Measurements from ENCODE around the gene BTBD17. TPM values are rescaled to one million over a fixed set of nuclear protein-coding genes. Genes with fewer than 3 reads are reported as not detected.

BTBD17 gene
- total and polyA plus RNA-seq, 2 experiments from 2014 or later, result 1.9 to 5.0 TPM

DNA sequence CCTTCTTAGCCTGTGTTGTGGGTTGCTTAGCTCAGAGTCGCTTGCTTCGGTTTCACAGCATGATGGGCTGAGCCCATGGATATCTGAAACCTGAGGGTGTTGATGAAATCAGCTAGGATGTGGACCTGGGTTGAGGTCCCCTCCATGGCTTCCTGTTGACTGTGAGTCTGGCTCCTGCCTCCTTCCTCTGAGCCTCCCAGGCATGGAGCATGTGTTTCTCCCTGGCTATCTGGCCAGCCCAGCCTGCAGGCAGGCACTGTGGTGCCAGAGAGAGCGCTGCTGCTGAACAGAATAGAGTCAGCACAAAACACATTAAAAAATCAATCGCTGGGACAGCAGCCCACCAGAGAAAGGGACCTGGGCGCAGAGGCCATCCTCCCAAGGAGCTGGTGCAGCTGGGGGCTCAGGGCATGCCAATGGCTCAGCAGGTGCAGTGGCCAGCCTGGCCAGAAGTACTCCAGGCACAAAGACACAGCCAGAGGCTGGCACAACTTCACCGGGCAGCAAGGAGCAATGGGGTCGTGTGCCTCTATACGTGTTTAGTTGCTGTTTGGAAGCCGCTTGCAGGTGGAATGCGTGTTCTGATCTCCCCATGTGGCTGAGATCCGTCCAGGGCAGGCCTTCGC lies 42.0 kb upstream of the BTBD17 start:
- DNase-seq (ENCODE audit: low spot score) (no peak), ATAC-seq (peak; percentile 43)
- 0 out of 2 replicates have a peak, but pooled peaks cover 4% of the 10 kb centered on the region for H3F3A ChIP-seq (replicated peaks; ENCODE audit: low read depth)
- peaks cover 16% of the 10 kb centered on the region for H3K4me1 Mint-ChIP-seq
- peak overlapping the region; percentile 94 for H2AFZ ChIP-seq
- H3K27me3 ChIP-seq (ENCODE audit: insufficient read depth), result no peaks in the 10 kb centered on the region
- peak overlapping the region; percentile 41 for H3K4me3 ChIP-seq
- peak overlapping the region; percentile 39; the same call in 1 of the 2 replicates for H3K27ac ChIP-seq (ENCODE audit: low read depth)
- peaks cover 14% of the 10 kb centered on the region for H3K27me3 Mint-ChIP-seq (ENCODE audit: insufficient read depth, low read depth, poor library complexity)
- H4K20me1 ChIP-seq (replicated peaks; ENCODE audit: insufficient read depth), result no peaks in the 10 kb centered on the region
- H3K79me2 ChIP-seq (replicated peaks; ENCODE audit: insufficient read depth), result no peaks in the 10 kb centered on the region
- no peak overlapping the region for H3K27ac Mint-ChIP-seq
- no peak overlapping the region; the same call in 2 of the 3 replicates for H3K4me3 Mint-ChIP-seq
- no peaks in the 10 kb centered on the region for H3K36me3 Mint-ChIP-seq (ENCODE audit: low read depth)
- H3K4me2 ChIP-seq, result peak overlapping the region; percentile 75
- H3K4me1 ChIP-seq (ENCODE audit: insufficient read depth), result peaks cover 14% of the 10 kb centered on the region
- TF ChIP-seq, protein P1, sequence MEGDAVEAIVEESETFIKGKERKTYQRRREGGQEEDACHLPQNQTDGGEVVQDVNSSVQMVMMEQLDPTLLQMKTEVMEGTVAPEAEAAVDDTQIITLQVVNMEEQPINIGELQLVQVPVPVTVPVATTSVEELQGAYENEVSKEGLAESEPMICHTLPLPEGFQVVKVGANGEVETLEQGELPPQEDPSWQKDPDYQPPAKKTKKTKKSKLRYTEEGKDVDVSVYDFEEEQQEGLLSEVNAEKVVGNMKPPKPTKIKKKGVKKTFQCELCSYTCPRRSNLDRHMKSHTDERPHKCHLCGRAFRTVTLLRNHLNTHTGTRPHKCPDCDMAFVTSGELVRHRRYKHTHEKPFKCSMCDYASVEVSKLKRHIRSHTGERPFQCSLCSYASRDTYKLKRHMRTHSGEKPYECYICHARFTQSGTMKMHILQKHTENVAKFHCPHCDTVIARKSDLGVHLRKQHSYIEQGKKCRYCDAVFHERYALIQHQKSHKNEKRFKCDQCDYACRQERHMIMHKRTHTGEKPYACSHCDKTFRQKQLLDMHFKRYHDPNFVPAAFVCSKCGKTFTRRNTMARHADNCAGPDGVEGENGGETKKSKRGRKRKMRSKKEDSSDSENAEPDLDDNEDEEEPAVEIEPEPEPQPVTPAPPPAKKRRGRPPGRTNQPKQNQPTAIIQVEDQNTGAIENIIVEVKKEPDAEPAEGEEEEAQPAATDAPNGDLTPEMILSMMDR (conservative IDR thresholded peaks at IDR 0.05; ENCODE audit: low read depth in 2 of 2), result no peak
- TF ChIP-seq ZNF331 (CRISPR knock-in tag; IDR thresholded peaks at IDR 0.05; ENCODE audit: low read depth), result no peak
- no peak for TF ChIP-seq EZH2 (IDR thresholded peaks at IDR 0.05; ENCODE audit: low read depth, unreplicated experiment)
- no peak for TF ChIP-seq STAT1 (IDR thresholded peaks at IDR 0.05; ENCODE audit: unreplicated experiment)
- H3K9me3 Mint-ChIP-seq, result no peaks in the 10 kb centered on the region
- no peaks in the 10 kb centered on the region for H3K36me3 ChIP-seq (ENCODE audit: insufficient read depth)
- H3K9me2 ChIP-seq (ENCODE audit: insufficient read depth), result no peaks in the 10 kb centered on the region

GRCh38 chr17:74402048-74402447 lies 40.4 kb upstream of the BTBD17 start:
- Histone ChIP-seq H3K36me3 (ENCODE audit: insufficient read depth) (no peaks in the 10 kb centered on the region), H3K27me3 (ENCODE audit: insufficient read depth) (no peaks in the 10 kb centered on the region), H3K27ac (ENCODE audit: low read depth) (no peak overlapping the region), H3K4me3 (no peak overlapping the region), H3K4me2 (no peak overlapping the region), H3K4me1 (ENCODE audit: insufficient read depth) (peaks cover 14% of the 10 kb centered on the region), H4K20me1 (replicated peaks; ENCODE audit: insufficient read depth) (no peaks in the 10 kb centered on the region), H3K9me2 (ENCODE audit: insufficient read depth) (no peaks in the 10 kb centered on the region), H3K79me2 (replicated peaks; ENCODE audit: insufficient read depth) (no peaks in the 10 kb centered on the region), H3F3A (replicated peaks; ENCODE audit: low read depth) (0 out of 2 replicates have a peak, but pooled peaks cover 4% of the 10 kb centered on the region), H2AFZ (0 out of 2 replicates have a peak overlapping the region, but pooled peaks have one; percentile 10)
- no peak for DNase-seq (ENCODE audit: low spot score)
- Mint-ChIP-seq H3K9me3 (no peaks in the 10 kb centered on the region), H3K27me3 (ENCODE audit: insufficient read depth, low read depth, poor library complexity) (peaks cover 9% of the 10 kb centered on the region), H3K27ac (no peak overlapping the region), H3K4me1 (peaks cover 16% of the 10 kb centered on the region), H3K4me3 (no peak overlapping the region), H3K36me3 (ENCODE audit: low read depth) (no peaks in the 10 kb centered on the region)
- ATAC-seq, result no peak
- TF ChIP-seq STAT1 (IDR thresholded peaks at IDR 0.05; ENCODE audit: unreplicated experiment) (no peak), POLR2AphosphoS5 (IDR thresholded peaks at IDR 0.05; ENCODE audit: low read depth) (no peak), ZNF462 (CRISPR knock-in tag; IDR thresholded peaks at IDR 0.05) (no peak), ZNF114 (CRISPR knock-in tag; IDR thresholded peaks at IDR 0.05) (no peak), EZH2 (IDR thresholded peaks at IDR 0.05; ENCODE audit: low read depth, unreplicated experiment) (no peak), EZH2phosphoT487 (IDR thresholded peaks at IDR 0.05; ENCODE audit: unreplicated experiment) (no peak), CREB1 (CRISPR knock-in tag; IDR thresholded peaks at IDR 0.05; ENCODE audit: low read depth) (no peak)
- TF ChIP-seq, protein P1 (conservative IDR thresholded peaks at IDR 0.05; ENCODE audit: low read depth in 2 of 2), result no peak

All from GM23338 (cell line).